ENCODE measurements around the gene CXCL11. TPM values are rescaled to one million over a fixed set of nuclear protein-coding genes. Genes with fewer than 3 reads are reported as not detected.

Gene CXCL11
- polyA plus RNA-seq, 1 experiment = not detected

DNA sequence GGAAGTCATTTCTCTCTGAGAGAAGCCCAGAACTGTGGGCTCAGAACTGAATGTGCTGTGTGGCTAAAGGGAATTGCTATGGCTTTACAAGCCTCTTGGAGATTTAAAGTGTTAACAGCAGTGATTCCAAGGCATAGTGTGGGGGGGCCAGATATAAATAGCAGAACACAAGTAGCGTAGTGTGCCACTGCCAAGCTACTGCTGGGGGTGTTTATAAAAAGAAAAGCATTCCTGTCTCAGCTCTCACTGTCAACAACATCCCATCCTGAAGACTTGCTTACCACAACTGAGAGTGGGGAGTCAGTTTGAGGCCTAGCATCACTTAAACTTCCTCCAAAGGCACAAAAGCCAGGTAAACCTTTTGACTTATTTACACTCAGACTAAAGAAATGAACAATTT, 38.6 kb upstream of the CXCL11 start, which contains the start of gene ART3:
ART3 (plus strand) TSS at position 242 of the 400 bp plus-strand sequence. CDS start 1,181 bp downstream, outside the sequence.
- Histone ChIP-seq H3K36me3 (ENCODE audit: control insufficient read depth, insufficient read depth, low read length) (no peaks in the 10 kb centered on the region), H3K4me3 (ENCODE audit: low read depth, low read length) (no peak within 1 kb of the TSS), H3K27me3 (ENCODE audit: control insufficient read depth, insufficient read depth, low read length) (peaks cover 6% of the 10 kb centered on the region)
- ChIA-PET CTCF (interaction anchor here (2.4 kb wide), 1 partner anchor 79 kb away, joined by 6 read pairs; no protein-coding TSS in a partner anchor), POLR2A (no interaction called here)
- no peak for DNase-seq (ENCODE audit: low read depth)
- TF ChIP-seq, protein P1, sequence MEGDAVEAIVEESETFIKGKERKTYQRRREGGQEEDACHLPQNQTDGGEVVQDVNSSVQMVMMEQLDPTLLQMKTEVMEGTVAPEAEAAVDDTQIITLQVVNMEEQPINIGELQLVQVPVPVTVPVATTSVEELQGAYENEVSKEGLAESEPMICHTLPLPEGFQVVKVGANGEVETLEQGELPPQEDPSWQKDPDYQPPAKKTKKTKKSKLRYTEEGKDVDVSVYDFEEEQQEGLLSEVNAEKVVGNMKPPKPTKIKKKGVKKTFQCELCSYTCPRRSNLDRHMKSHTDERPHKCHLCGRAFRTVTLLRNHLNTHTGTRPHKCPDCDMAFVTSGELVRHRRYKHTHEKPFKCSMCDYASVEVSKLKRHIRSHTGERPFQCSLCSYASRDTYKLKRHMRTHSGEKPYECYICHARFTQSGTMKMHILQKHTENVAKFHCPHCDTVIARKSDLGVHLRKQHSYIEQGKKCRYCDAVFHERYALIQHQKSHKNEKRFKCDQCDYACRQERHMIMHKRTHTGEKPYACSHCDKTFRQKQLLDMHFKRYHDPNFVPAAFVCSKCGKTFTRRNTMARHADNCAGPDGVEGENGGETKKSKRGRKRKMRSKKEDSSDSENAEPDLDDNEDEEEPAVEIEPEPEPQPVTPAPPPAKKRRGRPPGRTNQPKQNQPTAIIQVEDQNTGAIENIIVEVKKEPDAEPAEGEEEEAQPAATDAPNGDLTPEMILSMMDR (IDR thresholded peaks at IDR 0.05; ENCODE audit: insufficient read depth, low read depth, low read length) = no peak

DNA sequence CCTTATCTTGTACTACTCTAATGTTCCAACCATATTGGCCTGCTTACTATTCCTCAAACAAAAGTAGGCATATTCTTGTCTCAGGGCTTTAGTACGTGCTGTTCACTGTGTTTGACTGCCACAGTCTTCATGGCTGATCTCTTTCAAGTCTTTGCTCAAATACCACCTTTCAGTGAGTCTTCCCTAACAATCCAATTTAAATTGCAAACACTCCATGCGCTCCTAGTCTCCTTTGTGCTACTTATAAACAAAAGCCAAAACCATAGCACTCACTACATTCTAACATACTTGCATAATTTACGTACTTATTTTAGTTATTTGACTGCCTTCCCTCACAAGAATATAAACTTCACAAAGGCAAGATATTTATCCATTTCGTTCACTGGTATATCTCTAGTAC, 36.9 kb upstream of the CXCL11 start:
- ChIA-PET POLR2A (no interaction called here), CTCF (no interaction called here)
- Histone ChIP-seq H3K4me3 (ENCODE audit: low read depth, low read length) (no peak overlapping the region), H3K36me3 (ENCODE audit: control insufficient read depth, insufficient read depth, low read length) (no peaks in the 10 kb centered on the region), H3K27me3 (ENCODE audit: control insufficient read depth, insufficient read depth, low read length) (0 out of 2 replicates have a peak, but pooled peaks cover 3% of the 10 kb centered on the region)
- no peak for DNase-seq (ENCODE audit: low read depth)
- TF ChIP-seq, protein P1 (IDR thresholded peaks at IDR 0.05; ENCODE audit: insufficient read depth, low read depth, low read length) = no peak

DNA sequence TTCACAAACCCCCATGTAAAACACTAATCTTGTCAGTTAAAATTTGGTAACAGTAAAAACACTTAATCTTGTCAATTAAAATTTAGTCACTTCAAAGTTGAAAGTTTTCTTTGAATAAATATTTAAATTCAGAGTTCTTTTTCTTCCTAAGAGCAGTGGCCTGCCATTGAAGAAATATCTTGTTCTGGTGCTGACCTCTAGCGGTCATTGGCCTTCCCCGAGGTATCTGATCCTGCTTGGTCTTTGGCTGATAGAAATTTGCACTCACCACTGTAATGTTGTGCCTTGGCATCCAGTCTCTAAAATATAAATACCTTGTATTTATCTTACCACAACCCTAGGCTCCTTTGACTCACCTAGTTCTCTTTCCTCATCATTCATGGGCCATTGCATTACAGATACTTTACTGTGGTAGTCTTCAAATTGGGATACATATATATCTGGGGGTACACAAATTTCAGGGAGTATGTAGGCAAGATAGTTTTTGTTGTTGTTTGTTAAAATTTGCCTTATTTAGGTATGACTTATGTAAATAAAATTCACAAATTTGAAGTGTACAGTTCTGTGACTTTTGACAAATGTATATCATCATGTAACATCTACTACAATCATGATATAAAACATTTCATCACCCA, 31.9 kb upstream of the CXCL11 start:
- TF ChIP-seq, protein P1 (IDR thresholded peaks at IDR 0.05; ENCODE audit: insufficient read depth, low read depth, low read length) = peak; percentile 83
- Histone ChIP-seq H3K27me3 (ENCODE audit: control insufficient read depth, insufficient read depth, low read length) (0 out of 2 replicates have a peak, but pooled peaks cover 1% of the 10 kb centered on the region), H3K4me3 (ENCODE audit: low read depth, low read length) (no peak overlapping the region), H3K36me3 (ENCODE audit: control insufficient read depth, insufficient read depth, low read length) (no peaks in the 10 kb centered on the region)
- POLR2A ChIA-PET = no interaction called here
- CTCF ChIA-PET = interaction anchor here (0.8 to 2.1 kb wide), 11 partner anchors 10 to 151 kb away, joined by 3 to 18 read pairs (median 4); partner anchors contain the start of gene SDAD1
- DNase-seq (ENCODE audit: low read depth) = peak; percentile 9

DNA sequence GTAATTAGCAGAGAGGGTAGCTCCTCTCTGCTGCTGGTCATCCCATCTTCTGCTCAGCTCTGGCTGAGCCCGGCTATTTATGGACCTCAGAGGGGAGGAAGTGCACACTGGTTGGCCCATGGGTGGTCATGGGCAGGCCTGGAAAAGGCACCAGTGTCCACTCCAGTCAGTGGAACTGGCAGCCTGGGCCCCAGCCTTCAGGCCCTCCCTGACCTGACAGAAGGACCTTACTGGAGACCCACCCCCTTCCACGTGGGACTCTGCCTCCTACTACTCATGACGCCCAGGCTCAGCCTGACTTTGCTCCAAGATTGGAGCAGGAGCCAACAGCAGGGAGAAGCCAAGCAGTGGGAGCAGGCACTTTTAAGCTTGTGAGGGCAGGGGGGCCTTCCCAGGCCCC, 30.7 kb upstream of the CXCL11 start:
- no peak for DNase-seq (ENCODE audit: low read depth)
- ChIA-PET POLR2A (no interaction called here), CTCF (interaction anchor here (1.1 to 2.1 kb wide), 8 partner anchors 8 to 126 kb away, joined by 3 to 18 read pairs (median 6); partner anchors contain the start of genes NAAA and SDAD1)
- Histone ChIP-seq H3K36me3 (ENCODE audit: control insufficient read depth, insufficient read depth, low read length) (no peaks in the 10 kb centered on the region), H3K4me3 (ENCODE audit: low read depth, low read length) (no peak overlapping the region), H3K27me3 (ENCODE audit: control insufficient read depth, insufficient read depth, low read length) (peaks cover 1% of the 10 kb centered on the region; the same call in 1 of the 2 replicates)
- TF ChIP-seq, protein P1 (IDR thresholded peaks at IDR 0.05; ENCODE audit: insufficient read depth, low read depth, low read length) = no peak

- TF ChIP-seq, protein P1 (IDR thresholded peaks at IDR 0.05; ENCODE audit: insufficient read depth, low read depth, low read length) = no peak
- no peak for DNase-seq (ENCODE audit: low read depth)
- POLR2A ChIA-PET = no interaction called here
- Histone ChIP-seq H3K27me3 (ENCODE audit: control insufficient read depth, insufficient read depth, low read length) (peaks cover 5% of the 10 kb centered on the region), H3K36me3 (ENCODE audit: control insufficient read depth, insufficient read depth, low read length) (no peaks in the 10 kb centered on the region), H3K4me3 (ENCODE audit: low read depth, low read length) (no peak overlapping the region)
- CTCF ChIA-PET = interaction anchor here (1.0 to 4.2 kb wide), 2 partner anchors 62 to 66 kb away, joined by 3 to 23 read pairs; no protein-coding TSS in a partner anchor
Observed at GRCh38 chr4:76061982-76062381, 26.1 kb upstream of the CXCL11 start.
